ENCODE measurements around the gene ARHGEF19. TPM values are rescaled to one million over a fixed set of nuclear protein-coding genes. Genes with fewer than 3 reads are reported as not detected.
A peak's percentile ranks its signal among the peaks of the same experiment; 100 is the strongest.

The ARHGEF19 gene
- total RNA-seq, 1 donor, result 6.5 TPM

GRCh38 chr1:16156848-16157495, 55.5 kb downstream of the ARHGEF19 start:
- peak; percentile 97 for DNase-seq (ENCODE audit: insufficient read length, low spot score, missing footprints)
- Histone ChIP-seq H3K27ac (ENCODE audit: low read depth, low read length) (peak overlapping the region; percentile 57), H2AFZ (ENCODE audit: low read length) (peak overlapping the region; percentile 71), H3K79me2 (ENCODE audit: insufficient read depth, low read length) (peaks cover 51% of the 10 kb centered on the region), H3K4me1 (ENCODE audit: insufficient read depth, low read length) (peaks cover 44% of the 10 kb centered on the region), H3K4me3 (ENCODE audit: insufficient read depth, low read length) (peak overlapping the region; percentile 94), H3K4me2 (ENCODE audit: insufficient read depth, low read length) (peak overlapping the region; percentile 89), H3K9me3 (ENCODE audit: low read depth, low read length) (no peaks in the 10 kb centered on the region), H4K20me1 (ENCODE audit: insufficient read depth, low read length) (peaks cover 10% of the 10 kb centered on the region), H3K36me3 (ENCODE audit: insufficient read depth, low read length) (no peaks in the 10 kb centered on the region), H3K27me3 (ENCODE audit: insufficient read depth, low read length) (no peaks in the 10 kb centered on the region)
- TF ChIP-seq CTCF (IDR thresholded peaks at IDR 0.05; ENCODE audit: extremely low read depth, low read depth, low read length), result no peak

GRCh38 chr1:16155537-16156410, 56.7 kb downstream of the ARHGEF19 start, which contains the start of gene EPHA2:
EPHA2 (minus strand) TSS chr1:16156069; CDS start chr1:16155932, 137 bp downstream.
- H3K27ac ChIP-seq (ENCODE audit: low read depth, low read length), result peak within 1 kb of the TSS; percentile 57
- DNase-seq (ENCODE audit: insufficient read length, low spot score, missing footprints), result peak; percentile 98
- H3K4me2 ChIP-seq (ENCODE audit: insufficient read depth, low read length), result peak within 1 kb of the TSS; percentile 89
- H2AFZ ChIP-seq (ENCODE audit: low read length), result peak within 1 kb of the TSS; percentile 71
- peaks cover 56% of the 10 kb centered on the region for H3K4me1 ChIP-seq (ENCODE audit: insufficient read depth, low read length)
- H3K27me3 ChIP-seq (ENCODE audit: insufficient read depth, low read length), result no peaks in the 10 kb centered on the region
- TF ChIP-seq CTCF (IDR thresholded peaks at IDR 0.05; ENCODE audit: extremely low read depth, low read depth, low read length), result no peak
- peak within 1 kb of the TSS; percentile 94 for H3K4me3 ChIP-seq (ENCODE audit: insufficient read depth, low read length)
- no peaks in the 10 kb centered on the region for H3K9me3 ChIP-seq (ENCODE audit: low read depth, low read length)
- peaks cover 16% of the 10 kb centered on the region for H4K20me1 ChIP-seq (ENCODE audit: insufficient read depth, low read length)
- peaks cover under 1% of the 10 kb centered on the region for H3K36me3 ChIP-seq (ENCODE audit: insufficient read depth, low read length)
- H3K79me2 ChIP-seq (ENCODE audit: insufficient read depth, low read length), result peaks cover 63% of the 10 kb centered on the region

DNA sequence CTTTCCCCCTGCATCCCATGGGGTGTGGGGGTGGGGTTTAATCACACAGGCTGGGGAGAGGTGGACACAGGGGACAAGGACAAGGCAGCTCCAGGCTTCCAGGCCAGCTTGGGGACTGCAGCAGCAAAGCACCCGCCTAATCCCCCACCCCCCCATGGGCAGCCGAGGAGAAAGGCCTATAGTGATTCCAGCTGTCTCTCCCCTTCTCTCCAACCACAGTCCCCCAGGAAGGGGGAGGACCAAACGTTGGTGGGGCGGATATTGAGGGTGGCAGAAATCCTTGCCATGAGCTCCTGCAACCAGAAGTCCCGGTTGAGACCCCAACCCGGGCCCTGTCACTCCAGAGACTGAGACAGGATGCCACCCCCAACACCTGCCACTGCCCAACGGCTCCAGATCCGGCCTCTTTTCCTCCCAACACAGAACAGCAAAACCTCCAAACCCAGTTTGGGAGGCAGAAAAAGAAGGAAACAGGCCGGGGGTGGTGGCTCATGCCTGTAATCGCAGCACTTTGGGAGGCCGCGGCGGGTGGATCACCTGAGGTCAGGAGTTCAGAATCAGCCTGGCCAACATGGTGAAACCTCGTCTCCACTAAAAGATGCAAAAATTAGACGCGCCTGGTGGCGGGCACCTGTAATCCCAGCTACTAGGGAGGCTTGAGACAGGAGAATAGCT, 58.3 kb downstream of the ARHGEF19 start:
- H3K27ac ChIP-seq (ENCODE audit: low read depth, low read length), result peak overlapping the region; percentile 57

More for the DNA sequence above, 58.3 kb downstream of the ARHGEF19 start:
- peaks cover 68% of the 10 kb centered on the region for H3K4me1 ChIP-seq (ENCODE audit: insufficient read depth, low read length)
- H3K27me3 ChIP-seq (ENCODE audit: insufficient read depth, low read length), result no peaks in the 10 kb centered on the region
- peak overlapping the region; percentile 94 for H3K4me3 ChIP-seq (ENCODE audit: insufficient read depth, low read length)
- TF ChIP-seq CTCF (IDR thresholded peaks at IDR 0.05; ENCODE audit: extremely low read depth, low read depth, low read length), result no peak
- peaks cover 79% of the 10 kb centered on the region for H3K79me2 ChIP-seq (ENCODE audit: insufficient read depth, low read length)
- H3K9me3 ChIP-seq (ENCODE audit: low read depth, low read length), result no peaks in the 10 kb centered on the region
- H3K4me2 ChIP-seq (ENCODE audit: insufficient read depth, low read length), result peak overlapping the region; percentile 89
- peaks cover 17% of the 10 kb centered on the region for H4K20me1 ChIP-seq (ENCODE audit: insufficient read depth, low read length)
- peak; percentile 76 for DNase-seq (ENCODE audit: insufficient read length, low spot score, missing footprints)
- H3K36me3 ChIP-seq (ENCODE audit: insufficient read depth, low read length), result peaks cover 17% of the 10 kb centered on the region
- H2AFZ ChIP-seq (ENCODE audit: low read length), result no peak overlapping the region

Measured in osteoblast (primary cell).